ENCODE results near the gene MCM5.

DNA sequence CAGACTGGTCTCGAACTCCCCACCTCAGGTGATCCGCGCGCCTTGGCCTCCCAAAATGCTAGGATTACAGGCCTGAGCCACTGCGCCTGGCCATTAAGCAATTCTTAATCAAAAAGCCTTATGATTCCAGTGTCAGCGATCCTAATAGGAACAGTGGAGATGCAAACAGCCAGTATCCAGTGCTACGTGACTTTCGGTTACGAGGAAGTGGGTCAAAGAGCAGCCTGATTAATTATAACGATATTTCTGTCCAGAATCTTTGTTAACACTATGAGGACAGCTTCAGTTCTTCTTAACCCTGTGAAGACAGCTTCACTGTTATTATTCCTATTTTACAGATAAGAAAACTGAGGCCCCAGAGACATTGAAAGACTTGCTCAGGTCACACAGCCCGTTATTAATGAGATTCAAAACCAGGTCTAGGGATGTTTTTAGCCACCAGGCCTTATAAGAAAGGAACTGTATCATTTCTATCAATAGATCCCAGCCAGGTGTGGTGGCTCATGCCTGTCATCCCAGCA lies 36.3 kb upstream of the MCM5 start:
- no peak for TF ChIP-seq EZH2 (IDR thresholded peaks at IDR 0.05)
- TF ChIP-seq FOXP2 (optimal IDR thresholded peaks at IDR 0.05; ENCODE audit: control extremely low read depth, extremely low read length, insufficient read depth), result no peak
- no peak for TF ChIP-seq POLR2AphosphoS5 (IDR thresholded peaks at IDR 0.05; ENCODE audit: borderline replicate concordance, low read depth, low read length)
